DOHH2 (cell line): ENCODE results near the gene MYO15A.

ENCODE experiments used
- H3F3A ChIP-seq: fragments of 200-600 bp; sonication (generic), shearing (Covaris generic); 2 replicates; pipeline ENCODE4 v1.6.0; 2016; ENCODE audit warnings: antibody characterized with exemption, mild to moderate bottlenecking; ENCODE audit not compliant: control insufficient read depth, insufficient read depth
- H3K27ac ChIP-seq: fragments of 200-600 bp; sonication (generic); 2 replicates; pipeline ENCODE4 v1.5.1; 2014; ENCODE audit warnings: low read depth, mild to moderate bottlenecking, low read length, moderate library complexity
- H3K27me3 ChIP-seq: fragments of 200-600 bp; sonication (generic); 2 replicates; pipeline ENCODE4 v1.6.1; 2014; ENCODE audit warnings: mild to moderate bottlenecking, low read length, mixed read lengths; ENCODE audit not compliant: control insufficient read depth
- H3K36me3 ChIP-seq: fragments of 200-600 bp; sonication (generic); 2 replicates; pipeline ENCODE4 v1.6.1; 2014; ENCODE audit warnings: mild to moderate bottlenecking, low read length, moderate library complexity, mixed read lengths; ENCODE audit not compliant: control insufficient read depth
- H3K4me1 ChIP-seq: fragments of 200-600 bp; sonication (generic); 2 replicates; pipeline ENCODE4 v1.6.1; 2014; ENCODE audit warnings: mild to moderate bottlenecking, low read length, mixed read lengths; ENCODE audit not compliant: control insufficient read depth
- H3K4me2 ChIP-seq: fragments of 200-600 bp; sonication (generic); 2 replicates; pipeline ENCODE4 v1.6.0; 2014; ENCODE audit warnings: mild to moderate bottlenecking, low read length, moderate library complexity
- H3K4me3 ChIP-seq: fragments of 200-600 bp; sonication (generic); 2 replicates; pipeline ENCODE4 v1.5.1; 2014; ENCODE audit warnings: mild to moderate bottlenecking, low read length, mixed read lengths
- H3K79me2 ChIP-seq: fragments of 200-600 bp; sonication (generic); 2 replicates; pipeline ENCODE4 v1.6.1; 2014; ENCODE audit warnings: mild to moderate bottlenecking, low read length, mixed read lengths; ENCODE audit not compliant: control insufficient read depth
- H3K9me2 ChIP-seq: fragments of 200-600 bp; sonication (generic); replicated peaks from 2 replicates; pipeline ENCODE4 v1.6.1; 2014; ENCODE audit warnings: mild to moderate bottlenecking, low read length, mixed read lengths; ENCODE audit not compliant: control insufficient read depth
- H3K9me3 ChIP-seq: fragments of 200-600 bp; sonication (generic); 2 replicates; pipeline ENCODE4 v1.6.1; 2014; ENCODE audit warnings: antibody characterized with exemption, low read length, mixed read lengths; ENCODE audit not compliant: control insufficient read depth, insufficient read depth
- H4K20me1 ChIP-seq: fragments of 200-600 bp; sonication (generic); 2 replicates; pipeline ENCODE4 v1.6.0; 2014; ENCODE audit warnings: low read depth, mild to moderate bottlenecking, antibody characterized with exemption, low read length, moderate library complexity; ENCODE audit not compliant: control insufficient read depth, insufficient read depth
- EZH2phosphoT487 ChIP-seq: fragments of 200-600 bp; sonication (generic); IDR thresholded peaks from 2 replicates; pipeline ENCODE4 v1.6.1; 2017; ENCODE audit warnings: borderline replicate concordance, mild to moderate bottlenecking, antibody characterized with exemption, low read length, moderate library complexity, mixed read lengths
- TF ChIP-seq, protein P1 (sequence below): fragments of 200-600 bp; sonication (generic); IDR thresholded peaks from one replicate; pipeline ENCODE4 v1.5.1; 2014; ENCODE audit warnings: antibody characterized with exemption, mild to moderate bottlenecking, low read depth, low read length; ENCODE audit not compliant: poor library complexity, severe bottlenecking

Gene MYO15A

DNA sequence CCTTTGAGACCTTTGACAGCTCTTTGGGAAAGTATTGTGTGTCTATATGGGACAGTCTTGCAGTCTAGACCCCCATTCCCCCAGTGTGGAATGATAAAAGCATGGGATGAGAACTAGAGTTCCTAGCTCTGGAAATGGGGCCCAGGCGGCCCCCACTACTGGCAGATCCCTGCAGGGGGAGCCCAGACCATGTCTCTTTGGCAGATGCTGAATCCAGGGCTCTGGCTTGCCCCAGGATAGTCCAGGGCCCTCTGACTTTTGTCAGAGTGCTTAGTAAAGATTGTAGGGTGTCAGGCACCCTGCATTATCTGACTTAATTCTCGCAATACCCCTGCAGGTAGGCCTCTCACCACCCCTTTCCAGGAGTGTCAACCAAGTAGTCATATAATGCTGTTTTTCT is 83.4 kb downstream of the MYO15A start:
- no peak overlapping the region for H3K4me2 ChIP-seq
- H3K27me3 ChIP-seq: no peaks in the 10 kb centered on the region
- peaks cover 96% of the 10 kb centered on the region for H3K79me2 ChIP-seq
- H3K36me3 ChIP-seq: peaks cover 85% of the 10 kb centered on the region
- peaks cover 20% of the 10 kb centered on the region for H3K4me1 ChIP-seq
- H4K20me1 ChIP-seq: peaks cover 28% of the 10 kb centered on the region
- no peak overlapping the region for H3K27ac ChIP-seq
- H3K9me2 ChIP-seq: no peaks in the 10 kb centered on the region
- 0 out of 2 replicates have a peak, but pooled peaks cover 2% of the 10 kb centered on the region for H3F3A ChIP-seq
- TF ChIP-seq EZH2phosphoT487: no peak
- H3K9me3 ChIP-seq: no peaks in the 10 kb centered on the region
- no peak overlapping the region for H3K4me3 ChIP-seq

DNA sequence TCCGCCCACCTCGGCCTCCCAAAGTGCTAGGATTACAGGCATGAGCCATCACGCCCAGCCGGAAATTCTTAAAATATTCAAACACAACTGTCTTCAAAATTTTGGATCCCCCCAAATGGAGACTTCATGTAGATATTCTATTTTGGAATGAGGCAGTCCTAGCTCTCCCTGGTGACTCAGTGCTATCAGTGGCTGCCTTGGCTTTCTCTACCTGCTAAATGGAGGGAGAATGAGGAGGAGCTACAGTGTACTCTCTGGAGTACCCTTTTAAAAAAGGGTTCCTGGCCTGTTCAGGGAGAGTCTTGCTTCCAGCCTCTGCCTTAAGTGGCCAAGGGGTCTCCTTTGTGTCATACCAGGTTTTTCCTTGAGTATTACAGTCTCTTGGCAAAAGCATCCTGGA is 85.8 kb downstream of the MYO15A start:
- TF ChIP-seq, protein P1, sequence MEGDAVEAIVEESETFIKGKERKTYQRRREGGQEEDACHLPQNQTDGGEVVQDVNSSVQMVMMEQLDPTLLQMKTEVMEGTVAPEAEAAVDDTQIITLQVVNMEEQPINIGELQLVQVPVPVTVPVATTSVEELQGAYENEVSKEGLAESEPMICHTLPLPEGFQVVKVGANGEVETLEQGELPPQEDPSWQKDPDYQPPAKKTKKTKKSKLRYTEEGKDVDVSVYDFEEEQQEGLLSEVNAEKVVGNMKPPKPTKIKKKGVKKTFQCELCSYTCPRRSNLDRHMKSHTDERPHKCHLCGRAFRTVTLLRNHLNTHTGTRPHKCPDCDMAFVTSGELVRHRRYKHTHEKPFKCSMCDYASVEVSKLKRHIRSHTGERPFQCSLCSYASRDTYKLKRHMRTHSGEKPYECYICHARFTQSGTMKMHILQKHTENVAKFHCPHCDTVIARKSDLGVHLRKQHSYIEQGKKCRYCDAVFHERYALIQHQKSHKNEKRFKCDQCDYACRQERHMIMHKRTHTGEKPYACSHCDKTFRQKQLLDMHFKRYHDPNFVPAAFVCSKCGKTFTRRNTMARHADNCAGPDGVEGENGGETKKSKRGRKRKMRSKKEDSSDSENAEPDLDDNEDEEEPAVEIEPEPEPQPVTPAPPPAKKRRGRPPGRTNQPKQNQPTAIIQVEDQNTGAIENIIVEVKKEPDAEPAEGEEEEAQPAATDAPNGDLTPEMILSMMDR: no peak
- TF ChIP-seq EZH2phosphoT487: no peak
- Histone ChIP-seq H3K9me3 (no peaks in the 10 kb centered on the region), H3K4me1 (peaks cover 2% of the 10 kb centered on the region; the same call in 1 of the 2 replicates), H3K4me2 (no peak overlapping the region), H4K20me1 (peaks cover 19% of the 10 kb centered on the region), H3F3A (0 out of 2 replicates have a peak, but pooled peaks cover 2% of the 10 kb centered on the region), H3K27ac (no peak overlapping the region), H3K4me3 (no peak overlapping the region), H3K79me2 (peaks cover 96% of the 10 kb centered on the region), H3K36me3 (peaks cover 88% of the 10 kb centered on the region), H3K9me2 (no peaks in the 10 kb centered on the region), H3K27me3 (no peaks in the 10 kb centered on the region)

GRCh38 chr17:18194804-18195203 is 86.2 kb downstream of the MYO15A start:
- Histone ChIP-seq H4K20me1 (peaks cover 19% of the 10 kb centered on the region), H3K4me2 (no peak overlapping the region), H3K27ac (no peak overlapping the region), H3K9me3 (no peaks in the 10 kb centered on the region), H3K4me1 (no peaks in the 10 kb centered on the region; the same call in 1 of the 2 replicates), H3K4me3 (no peak overlapping the region), H3K36me3 (peaks cover 88% of the 10 kb centered on the region), H3F3A (0 out of 2 replicates have a peak, but pooled peaks cover 2% of the 10 kb centered on the region), H3K9me2 (no peaks in the 10 kb centered on the region), H3K27me3 (no peaks in the 10 kb centered on the region), H3K79me2 (peaks cover 96% of the 10 kb centered on the region)
- TF ChIP-seq, protein P1: no peak

GRCh38 chr17:18195246-18195645 is 86.7 kb downstream of the MYO15A start:
- Histone ChIP-seq H3K79me2 (peaks cover 94% of the 10 kb centered on the region), H4K20me1 (peaks cover 19% of the 10 kb centered on the region), H3K27me3 (no peaks in the 10 kb centered on the region), H3F3A (0 out of 2 replicates have a peak, but pooled peaks cover 2% of the 10 kb centered on the region), H3K4me3 (no peak overlapping the region), H3K9me3 (no peaks in the 10 kb centered on the region), H3K36me3 (peaks cover 87% of the 10 kb centered on the region), H3K4me1 (no peaks in the 10 kb centered on the region), H3K9me2 (no peaks in the 10 kb centered on the region), H3K27ac (no peak overlapping the region), H3K4me2 (no peak overlapping the region)
- TF ChIP-seq, protein P1: no peak
